OCI-LY3 (cell line): ENCODE measurements around the gene AKT3.

ENCODE experiments used
- CTCF ChIP-seq: fragments of 200-600, 300-600 bp; sonication (generic); IDR thresholded peaks from 2 replicates; pipeline ENCODE4 v1.5.1; 2014; ENCODE audit warnings: antibody characterized with exemption, low read length, low read depth
- EZH2phosphoT487 ChIP-seq: fragments of 200-600 bp; shearing (Covaris generic); IDR thresholded peaks from 2 replicates; pipeline ENCODE4 v1.6.1; 2018; ENCODE audit warnings: antibody characterized with exemption, mixed run types, low read depth

GRCh38 chr1:243474136-243474881, 375.7 kb downstream of the AKT3 start:
- TF ChIP-seq CTCF: no peak
- no peak for TF ChIP-seq EZH2phosphoT487
